ENCODE measurements around the gene CMYA5.

CMYA5 gene

DNA sequence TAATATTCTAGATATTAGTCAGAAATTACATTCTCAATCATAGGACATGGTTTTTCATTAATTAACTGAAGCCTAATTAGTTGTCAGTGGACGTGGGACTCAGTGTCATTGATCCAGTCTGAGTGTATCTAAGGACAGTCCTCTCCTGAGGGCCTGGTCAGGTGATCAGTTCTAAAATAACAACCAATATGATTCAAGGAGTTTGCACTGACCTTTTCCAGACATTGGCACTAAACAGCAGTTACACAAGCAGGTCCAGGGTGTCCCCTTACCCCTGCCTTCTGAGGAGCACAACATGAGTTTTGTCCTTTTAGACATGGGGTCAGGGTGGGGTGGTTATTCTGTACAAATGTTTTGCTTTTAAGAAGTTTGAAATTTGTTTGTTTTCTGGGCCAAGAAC lies 97.8 kb downstream of the CMYA5 start:
- Histone ChIP-seq H3K79me2 (ENCODE audit: insufficient read depth, low read length) (no peaks in the 10 kb centered on the region), H3K9ac (ENCODE audit: low read length) (no peak overlapping the region), H3K9me3 (ENCODE audit: low read length) (no peaks in the 10 kb centered on the region), H3K27ac (ENCODE audit: low read depth, low read length, poor library complexity, severe bottlenecking) (no peak overlapping the region), H3K4me2 (ENCODE audit: low read length) (no peak overlapping the region), H4K20me1 (ENCODE audit: insufficient read depth, low read length) (no peaks in the 10 kb centered on the region), H3F3A (ENCODE audit: insufficient read depth, low read length) (no peaks in the 10 kb centered on the region), H3K4me1 (ENCODE audit: insufficient read depth, low read length, severe bottlenecking) (no peaks in the 10 kb centered on the region), H3K27me3 (ENCODE audit: insufficient read depth, low read length) (no peaks in the 10 kb centered on the region), H2AFZ (ENCODE audit: low read length) (no peak overlapping the region), H3K36me3 (ENCODE audit: insufficient read depth, low read length) (no peaks in the 10 kb centered on the region), H3K9me2 (ENCODE audit: low read depth, low read length) (no peaks in the 10 kb centered on the region), H3K4me3 (ENCODE audit: low read depth, low read length, poor library complexity, severe bottlenecking) (no peak overlapping the region)
- TF ChIP-seq, protein P1, sequence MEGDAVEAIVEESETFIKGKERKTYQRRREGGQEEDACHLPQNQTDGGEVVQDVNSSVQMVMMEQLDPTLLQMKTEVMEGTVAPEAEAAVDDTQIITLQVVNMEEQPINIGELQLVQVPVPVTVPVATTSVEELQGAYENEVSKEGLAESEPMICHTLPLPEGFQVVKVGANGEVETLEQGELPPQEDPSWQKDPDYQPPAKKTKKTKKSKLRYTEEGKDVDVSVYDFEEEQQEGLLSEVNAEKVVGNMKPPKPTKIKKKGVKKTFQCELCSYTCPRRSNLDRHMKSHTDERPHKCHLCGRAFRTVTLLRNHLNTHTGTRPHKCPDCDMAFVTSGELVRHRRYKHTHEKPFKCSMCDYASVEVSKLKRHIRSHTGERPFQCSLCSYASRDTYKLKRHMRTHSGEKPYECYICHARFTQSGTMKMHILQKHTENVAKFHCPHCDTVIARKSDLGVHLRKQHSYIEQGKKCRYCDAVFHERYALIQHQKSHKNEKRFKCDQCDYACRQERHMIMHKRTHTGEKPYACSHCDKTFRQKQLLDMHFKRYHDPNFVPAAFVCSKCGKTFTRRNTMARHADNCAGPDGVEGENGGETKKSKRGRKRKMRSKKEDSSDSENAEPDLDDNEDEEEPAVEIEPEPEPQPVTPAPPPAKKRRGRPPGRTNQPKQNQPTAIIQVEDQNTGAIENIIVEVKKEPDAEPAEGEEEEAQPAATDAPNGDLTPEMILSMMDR (IDR thresholded peaks at IDR 0.05; ENCODE audit: low read length), result no peak
- no peak for TF ChIP-seq EZH2 (IDR thresholded peaks at IDR 0.05; ENCODE audit: borderline replicate concordance, low read length)

- Histone ChIP-seq H3F3A (ENCODE audit: insufficient read depth, low read length) (no peaks in the 10 kb centered on the region), H3K4me1 (ENCODE audit: insufficient read depth, low read length, severe bottlenecking) (no peaks in the 10 kb centered on the region), H3K4me2 (ENCODE audit: low read length) (no peak overlapping the region), H3K4me3 (ENCODE audit: low read depth, low read length, poor library complexity, severe bottlenecking) (no peak overlapping the region), H3K27me3 (ENCODE audit: insufficient read depth, low read length) (no peaks in the 10 kb centered on the region), H3K9ac (ENCODE audit: low read length) (no peak overlapping the region), H2AFZ (ENCODE audit: low read length) (no peak overlapping the region), H3K9me3 (ENCODE audit: low read length) (no peaks in the 10 kb centered on the region), H3K9me2 (ENCODE audit: low read depth, low read length) (no peaks in the 10 kb centered on the region), H3K79me2 (ENCODE audit: insufficient read depth, low read length) (no peaks in the 10 kb centered on the region), H4K20me1 (ENCODE audit: insufficient read depth, low read length) (no peaks in the 10 kb centered on the region), H3K27ac (ENCODE audit: low read depth, low read length, poor library complexity, severe bottlenecking) (no peak overlapping the region), H3K36me3 (ENCODE audit: insufficient read depth, low read length) (no peaks in the 10 kb centered on the region)
- no peak for TF ChIP-seq EZH2 (IDR thresholded peaks at IDR 0.05; ENCODE audit: borderline replicate concordance, low read length)
Observed at GRCh38 chr5:79791843-79792242, 102.2 kb downstream of the CMYA5 start.

DNA sequence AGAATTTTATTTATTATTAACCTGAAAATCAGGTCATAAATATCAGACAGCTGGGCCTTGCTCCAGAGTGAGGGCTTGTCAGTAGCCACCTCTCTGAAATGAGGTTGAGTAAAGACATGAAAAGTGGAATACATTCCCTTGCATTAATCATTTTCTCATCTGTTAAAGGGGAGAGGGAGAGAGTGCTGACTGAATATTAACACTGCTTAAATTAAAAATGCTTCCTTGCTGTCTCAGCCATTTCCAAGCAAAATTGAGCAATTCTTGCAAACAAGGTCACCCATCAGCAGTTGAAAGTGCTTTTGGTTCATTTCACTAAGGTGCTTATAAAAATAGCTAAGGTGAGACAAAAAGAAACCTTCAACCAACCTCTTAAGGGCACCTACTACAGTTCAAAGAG lies 102.8 kb downstream of the CMYA5 start:
- Histone ChIP-seq H2AFZ (ENCODE audit: low read length) (no peak overlapping the region), H3K4me3 (ENCODE audit: low read depth, low read length, poor library complexity, severe bottlenecking) (no peak overlapping the region), H3K9ac (ENCODE audit: low read length) (no peak overlapping the region), H3F3A (ENCODE audit: insufficient read depth, low read length) (no peaks in the 10 kb centered on the region), H3K9me2 (ENCODE audit: low read depth, low read length) (no peaks in the 10 kb centered on the region), H4K20me1 (ENCODE audit: insufficient read depth, low read length) (no peaks in the 10 kb centered on the region), H3K36me3 (ENCODE audit: insufficient read depth, low read length) (no peaks in the 10 kb centered on the region), H3K4me1 (ENCODE audit: insufficient read depth, low read length, severe bottlenecking) (no peaks in the 10 kb centered on the region), H3K27ac (ENCODE audit: low read depth, low read length, poor library complexity, severe bottlenecking) (no peak overlapping the region), H3K4me2 (ENCODE audit: low read length) (no peak overlapping the region), H3K9me3 (ENCODE audit: low read length) (no peaks in the 10 kb centered on the region), H3K27me3 (ENCODE audit: insufficient read depth, low read length) (no peaks in the 10 kb centered on the region), H3K79me2 (ENCODE audit: insufficient read depth, low read length) (no peaks in the 10 kb centered on the region)
- no peak for TF ChIP-seq EZH2 (IDR thresholded peaks at IDR 0.05; ENCODE audit: borderline replicate concordance, low read length)
- TF ChIP-seq, protein P1 (IDR thresholded peaks at IDR 0.05; ENCODE audit: low read length), result no peak

DNA sequence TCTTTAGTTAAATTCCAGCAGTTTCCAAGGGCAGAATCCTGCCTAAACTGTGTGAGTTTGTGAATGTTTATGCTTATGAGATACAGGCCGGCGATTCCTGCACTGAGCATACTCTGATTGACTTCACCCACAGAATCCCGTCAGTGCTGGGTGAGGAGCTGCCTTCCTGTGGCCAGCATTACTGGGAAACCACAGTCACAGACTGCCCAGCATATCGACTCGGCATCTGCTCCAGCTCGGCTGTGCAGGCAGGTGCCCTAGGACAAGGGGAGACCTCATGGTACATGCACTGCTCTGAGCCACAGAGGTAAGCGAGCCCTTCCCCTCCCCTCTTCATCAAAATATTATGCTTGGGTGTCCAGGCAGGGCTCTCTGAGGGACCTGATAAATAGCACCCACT lies 103.7 kb downstream of the CMYA5 start:
- no peaks in the 10 kb centered on the region for H4K20me1 ChIP-seq (ENCODE audit: insufficient read depth, low read length)
- no peaks in the 10 kb centered on the region for H3F3A ChIP-seq (ENCODE audit: insufficient read depth, low read length)
- no peaks in the 10 kb centered on the region for H3K79me2 ChIP-seq (ENCODE audit: insufficient read depth, low read length)
- TF ChIP-seq, protein P1 (IDR thresholded peaks at IDR 0.05; ENCODE audit: low read length), result no peak
- no peak for TF ChIP-seq EZH2 (IDR thresholded peaks at IDR 0.05; ENCODE audit: borderline replicate concordance, low read length)
- no peak overlapping the region for H3K27ac ChIP-seq (ENCODE audit: low read depth, low read length, poor library complexity, severe bottlenecking)
- no peak overlapping the region for H2AFZ ChIP-seq (ENCODE audit: low read length)
- no peak overlapping the region for H3K9ac ChIP-seq (ENCODE audit: low read length)
- no peak overlapping the region for H3K4me2 ChIP-seq (ENCODE audit: low read length)
- H3K4me3 ChIP-seq (ENCODE audit: low read depth, low read length, poor library complexity, severe bottlenecking), result no peak overlapping the region
- no peaks in the 10 kb centered on the region for H3K36me3 ChIP-seq (ENCODE audit: insufficient read depth, low read length)
- H3K9me3 ChIP-seq (ENCODE audit: low read length), result no peaks in the 10 kb centered on the region
- H3K9me2 ChIP-seq (ENCODE audit: low read depth, low read length), result no peaks in the 10 kb centered on the region
- no peaks in the 10 kb centered on the region for H3K4me1 ChIP-seq (ENCODE audit: insufficient read depth, low read length, severe bottlenecking)
- no peaks in the 10 kb centered on the region for H3K27me3 ChIP-seq (ENCODE audit: insufficient read depth, low read length)

Measured in OCI-LY1 (cell line).